Neural progenitor cell (in vitro differentiated cells): ENCODE measurements around the gene RALY. TPM values are rescaled to one million over a fixed set of nuclear protein-coding genes. Genes with fewer than 3 reads are reported as not detected.

Experiments used
- DNase-seq: peaks from one replicate; pipeline ENCODE4 v3.0.0-alpha.2; 2016; ENCODE audit warnings: low spot score
- H2AFZ ChIP-seq: fragments of 200-600 bp; sonication (generic); replicated peaks from 2 replicates; pipeline ENCODE4 v1.6.1; 2016; ENCODE audit warnings: antibody characterized with exemption
- H3F3A ChIP-seq: fragments of 200-600 bp; sonication (generic); 2 replicates; pipeline ENCODE4 v1.6.1; 2016; ENCODE audit warnings: antibody characterized with exemption, low read depth
- H3K27ac ChIP-seq: fragments of 200-600 bp; sonication (generic); 2 replicates; pipeline ENCODE4 v1.5.1; 2016; ENCODE audit warnings: mild to moderate bottlenecking
- H3K27me3 ChIP-seq: fragments of 200-600 bp; sonication (generic); 2 replicates; pipeline ENCODE4 v1.6.1; 2016; ENCODE audit warnings: mild to moderate bottlenecking, moderate library complexity
- H3K36me3 ChIP-seq: fragments of 200-600 bp; sonication (generic); 2 replicates; pipeline ENCODE4 v1.5.1; 2016
- H3K4me1 ChIP-seq: fragments of 200-600 bp; sonication (generic); 2 replicates; pipeline ENCODE4 v1.6.1; 2016; ENCODE audit warnings: mixed run types
- H3K4me2 ChIP-seq: fragments of 200-600 bp; sonication (generic); 2 replicates; pipeline ENCODE4 v1.6.1; 2016
- H3K4me3 ChIP-seq: fragments of 200-600 bp; sonication (generic); 2 replicates; pipeline ENCODE4 v1.5.1; 2016
- H3K79me2 ChIP-seq: fragments of 200-600 bp; sonication (generic); 2 replicates; pipeline ENCODE4 v1.6.1; 2016; ENCODE audit warnings: low read depth
- H3K9ac ChIP-seq: fragments of 200-600 bp; sonication (generic); 2 replicates; pipeline ENCODE4 v1.6.1; 2016
- H3K9me3 ChIP-seq: fragments of 200-600 bp; sonication (generic); 2 replicates; pipeline ENCODE4 v1.5.1; 2016; ENCODE audit warnings: low read depth
- H4K20me1 ChIP-seq: fragments of 200-600 bp; sonication (generic); 2 replicates; pipeline ENCODE4 v1.6.1; 2016; ENCODE audit warnings: low read depth
- H3K27ac Mint-ChIP-seq: 3 replicates; pipeline ENCODE4 v1.8.0; 2021; ENCODE audit warnings: mixed read lengths
- H3K27me3 Mint-ChIP-seq: 2 replicates; pipeline ENCODE4 v1.8.0; 2022; ENCODE audit warnings: low read depth, mild to moderate bottlenecking, inconsistent platforms, moderate library complexity, mixed read lengths; ENCODE audit not compliant: insufficient read depth
- H3K36me3 Mint-ChIP-seq: 3 replicates; pipeline ENCODE4 v1.8.0; 2021; ENCODE audit warnings: mixed read lengths
- H3K4me1 Mint-ChIP-seq: 3 replicates; pipeline ENCODE4 v1.8.0; 2021; ENCODE audit warnings: mixed read lengths
- H3K4me3 Mint-ChIP-seq: 3 replicates; pipeline ENCODE4 v1.8.0; 2021; ENCODE audit warnings: mild to moderate bottlenecking, moderate library complexity, mixed read lengths
- H3K9me3 Mint-ChIP-seq: 3 replicates; pipeline ENCODE4 v1.8.0; 2020; ENCODE audit warnings: mixed read lengths
- EZH2 ChIP-seq: fragments of 200-600 bp; sonication (generic); IDR thresholded peaks from 2 replicates; pipeline ENCODE4 v1.6.1; 2017; ENCODE audit warnings: antibody characterized with exemption, mild to moderate bottlenecking, moderate library complexity
- EZH2phosphoT487 ChIP-seq: fragments of 200-600 bp; sonication (generic); IDR thresholded peaks from 2 replicates; pipeline ENCODE4 v1.6.1; 2017; ENCODE audit warnings: antibody characterized with exemption
- total RNA-seq: library from RNA; depleted of rRNA; stranded (reverse); fragments of >200 nt; gene quantifications from 2 replicates; pipeline ENCODE4 v1.2.3, GENCODE V29; 2015; ENCODE audit warnings: low replicate concordance
- TF ChIP-seq, protein P1 (sequence below): fragments of 200-600 bp; sonication (generic); IDR thresholded peaks from 2 replicates; pipeline ENCODE4 v1.5.1; 2017; ENCODE audit warnings: antibody characterized with exemption, mild to moderate bottlenecking

The RALY gene
- total RNA-seq, 1 donor from 2014 or later = 102 TPM

- no peaks in the 10 kb centered on the region for H3K4me1 ChIP-seq
- H3K27me3 Mint-ChIP-seq = peaks cover 3% of the 10 kb centered on the region
- H3K36me3 ChIP-seq = no peaks in the 10 kb centered on the region
Observed at GRCh38 chr20:34085544-34086040, 91.9 kb downstream of the RALY start.

DNA sequence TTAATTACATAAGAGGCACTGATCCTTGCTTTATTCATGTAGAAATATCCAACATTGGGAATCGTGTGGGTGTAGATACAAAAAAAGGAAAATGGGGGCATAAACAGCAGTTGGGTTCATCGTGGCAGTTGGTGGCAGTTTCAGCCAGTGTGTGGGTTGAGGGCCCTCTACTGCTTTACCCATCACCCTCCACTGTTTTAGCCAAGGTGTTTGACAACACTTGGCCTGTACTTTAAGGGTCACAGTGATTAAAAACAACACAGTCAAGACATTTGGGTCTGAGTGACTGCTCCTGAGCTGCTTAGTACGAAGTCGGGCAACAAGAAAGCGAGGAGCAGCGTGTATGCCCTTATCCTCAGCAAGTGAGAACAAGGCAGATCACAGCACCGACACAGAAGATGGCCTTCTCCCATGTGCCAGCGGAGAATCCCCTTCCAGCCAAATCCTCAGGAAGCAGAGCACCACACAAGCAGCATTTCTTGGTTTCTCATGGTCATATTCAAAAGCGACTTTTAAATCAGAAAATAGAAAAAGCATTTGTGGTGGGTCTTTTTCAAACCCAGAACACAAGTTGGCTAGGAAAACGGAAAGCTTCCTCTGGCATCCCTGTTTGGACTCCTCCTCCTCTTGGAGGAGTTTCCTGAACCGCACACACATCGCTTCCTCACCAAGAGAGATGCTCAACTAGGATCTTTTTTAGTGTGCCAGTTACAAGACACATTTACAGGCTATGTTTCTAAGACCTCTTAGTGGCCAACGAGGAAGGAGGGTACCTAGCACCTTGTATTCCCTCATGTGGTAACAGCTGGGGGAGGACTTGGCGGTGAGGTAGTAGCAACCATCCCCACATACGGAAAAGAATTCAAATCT is 94.8 kb downstream of the RALY start:
- peaks cover 3% of the 10 kb centered on the region for H3K27me3 Mint-ChIP-seq
- peaks cover 8% of the 10 kb centered on the region for H3K36me3 ChIP-seq
- no peaks in the 10 kb centered on the region for H3K79me2 ChIP-seq
- H3K4me3 ChIP-seq = no peak overlapping the region
- no peak overlapping the region for H3K4me2 ChIP-seq
- no peak for DNase-seq
- H3K4me1 Mint-ChIP-seq = no peaks in the 10 kb centered on the region
- TF ChIP-seq EZH2phosphoT487 = no peak
- no peak for TF ChIP-seq EZH2
- TF ChIP-seq, protein P1, sequence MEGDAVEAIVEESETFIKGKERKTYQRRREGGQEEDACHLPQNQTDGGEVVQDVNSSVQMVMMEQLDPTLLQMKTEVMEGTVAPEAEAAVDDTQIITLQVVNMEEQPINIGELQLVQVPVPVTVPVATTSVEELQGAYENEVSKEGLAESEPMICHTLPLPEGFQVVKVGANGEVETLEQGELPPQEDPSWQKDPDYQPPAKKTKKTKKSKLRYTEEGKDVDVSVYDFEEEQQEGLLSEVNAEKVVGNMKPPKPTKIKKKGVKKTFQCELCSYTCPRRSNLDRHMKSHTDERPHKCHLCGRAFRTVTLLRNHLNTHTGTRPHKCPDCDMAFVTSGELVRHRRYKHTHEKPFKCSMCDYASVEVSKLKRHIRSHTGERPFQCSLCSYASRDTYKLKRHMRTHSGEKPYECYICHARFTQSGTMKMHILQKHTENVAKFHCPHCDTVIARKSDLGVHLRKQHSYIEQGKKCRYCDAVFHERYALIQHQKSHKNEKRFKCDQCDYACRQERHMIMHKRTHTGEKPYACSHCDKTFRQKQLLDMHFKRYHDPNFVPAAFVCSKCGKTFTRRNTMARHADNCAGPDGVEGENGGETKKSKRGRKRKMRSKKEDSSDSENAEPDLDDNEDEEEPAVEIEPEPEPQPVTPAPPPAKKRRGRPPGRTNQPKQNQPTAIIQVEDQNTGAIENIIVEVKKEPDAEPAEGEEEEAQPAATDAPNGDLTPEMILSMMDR = no peak
- no peaks in the 10 kb centered on the region for H3K9me3 Mint-ChIP-seq
- H3K4me1 ChIP-seq = no peaks in the 10 kb centered on the region
- no peak overlapping the region for H3K9ac ChIP-seq
- no peak overlapping the region for H3K27ac Mint-ChIP-seq
- H3F3A ChIP-seq = peaks cover 35% of the 10 kb centered on the region
- no peaks in the 10 kb centered on the region for H3K27me3 ChIP-seq
- no peaks in the 10 kb centered on the region for H3K9me3 ChIP-seq
- peaks cover 55% of the 10 kb centered on the region for H3K36me3 Mint-ChIP-seq
- peaks cover 7% of the 10 kb centered on the region for H4K20me1 ChIP-seq
- H3K4me3 Mint-ChIP-seq = no peak overlapping the region
- no peak overlapping the region for H2AFZ ChIP-seq
- no peak overlapping the region for H3K27ac ChIP-seq

More at GRCh38 chr20:34085544-34086040, 91.9 kb downstream of the RALY start:
- no peak overlapping the region for H3K4me3 ChIP-seq
- peaks cover 24% of the 10 kb centered on the region for H3F3A ChIP-seq
- H3K27me3 ChIP-seq = no peaks in the 10 kb centered on the region
- Mint-ChIP-seq H3K36me3 (peaks cover 46% of the 10 kb centered on the region), H3K27ac (no peak overlapping the region), H3K4me3 (no peak overlapping the region), H3K4me1 (no peaks in the 10 kb centered on the region), H3K9me3 (no peaks in the 10 kb centered on the region)
- no peak overlapping the region for H2AFZ ChIP-seq
- TF ChIP-seq, protein P1 = no peak
- TF ChIP-seq EZH2 = no peak
- no peak for TF ChIP-seq EZH2phosphoT487
- H4K20me1 ChIP-seq = peaks cover 16% of the 10 kb centered on the region
- no peak overlapping the region for H3K4me2 ChIP-seq
- no peak for DNase-seq
- H3K79me2 ChIP-seq = no peaks in the 10 kb centered on the region
- no peak overlapping the region for H3K27ac ChIP-seq
- no peak overlapping the region for H3K9ac ChIP-seq
- no peaks in the 10 kb centered on the region for H3K9me3 ChIP-seq

DNA sequence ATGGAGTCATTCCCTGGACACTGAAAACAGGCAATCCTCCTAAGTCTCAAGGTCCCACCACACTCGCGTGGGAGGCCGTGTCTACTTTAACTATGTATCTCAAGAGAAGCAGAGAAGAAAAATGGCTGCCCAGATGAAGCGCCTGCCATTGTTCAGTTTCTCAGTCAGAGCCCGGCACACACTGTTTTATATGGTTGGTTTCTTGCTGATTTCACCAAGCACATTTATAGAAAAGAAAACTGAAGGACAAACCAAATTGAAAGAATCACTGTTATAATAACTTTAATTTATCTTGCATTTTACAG is 95.4 kb downstream of the RALY start:
- Mint-ChIP-seq H3K4me1 (no peaks in the 10 kb centered on the region), H3K9me3 (no peaks in the 10 kb centered on the region), H3K27ac (no peak overlapping the region), H3K36me3 (peaks cover 54% of the 10 kb centered on the region), H3K4me3 (no peak overlapping the region), H3K27me3 (peaks cover 3% of the 10 kb centered on the region)
- no peaks in the 10 kb centered on the region for H3K4me1 ChIP-seq
- H4K20me1 ChIP-seq = peaks cover 7% of the 10 kb centered on the region
- no peaks in the 10 kb centered on the region for H3K9me3 ChIP-seq
- no peaks in the 10 kb centered on the region for H3K27me3 ChIP-seq
- H3K36me3 ChIP-seq = peaks cover 13% of the 10 kb centered on the region
- peaks cover 41% of the 10 kb centered on the region for H3F3A ChIP-seq
- no peak for TF ChIP-seq EZH2phosphoT487
- TF ChIP-seq, protein P1 = no peak
- TF ChIP-seq EZH2 = no peak
- DNase-seq = no peak
- no peak overlapping the region for H3K4me2 ChIP-seq
- H3K27ac ChIP-seq = no peak overlapping the region
- H3K79me2 ChIP-seq = no peaks in the 10 kb centered on the region
- H3K9ac ChIP-seq = no peak overlapping the region
- no peak overlapping the region for H3K4me3 ChIP-seq
- no peak overlapping the region for H2AFZ ChIP-seq
